Sciatic nerve (tissue), 2 donors: ENCODE measurements around the gene LRP6. TPM values are rescaled to one million over a fixed set of nuclear protein-coding genes. Genes with fewer than 3 reads are reported as not detected.

ENCODE experiments used
- ATAC-seq: fragments of 200-7000 bp; cut with Tn5 transposase; one replicate; pipeline ENCODE4 v1.9.1; 2020; ENCODE audit warnings: mild to moderate bottlenecking, moderate library complexity
- DNase-seq: peaks from one replicate; pipeline ENCODE4 v3.0.0-alpha.2; 2020; ENCODE audit warnings: low spot score
- intact Hi-C: fragments of 100-400 bp; cut with DNase I; formaldehyde crosslinking; loops from one replicate; pipeline ENCODE4 v1.14.2; 2022
- total RNA-seq: library from RNA; stranded (reverse); fragmentation: NEBNext Ultra II Directional; extraction: Animal tissue kit (Norgen Biotek cat#: 25700); gene quantifications from one replicate; pipeline ENCODE4 v1.2.1, GENCODE V29; 2021
- donor health status: DM: no; HTN: no; CAD: no.
- donor health status: DM: no; HTN: no; CAD: no.

LRP6 gene
- total RNA-seq, 1 donor from 2014 or later: 56.1 TPM

DNA sequence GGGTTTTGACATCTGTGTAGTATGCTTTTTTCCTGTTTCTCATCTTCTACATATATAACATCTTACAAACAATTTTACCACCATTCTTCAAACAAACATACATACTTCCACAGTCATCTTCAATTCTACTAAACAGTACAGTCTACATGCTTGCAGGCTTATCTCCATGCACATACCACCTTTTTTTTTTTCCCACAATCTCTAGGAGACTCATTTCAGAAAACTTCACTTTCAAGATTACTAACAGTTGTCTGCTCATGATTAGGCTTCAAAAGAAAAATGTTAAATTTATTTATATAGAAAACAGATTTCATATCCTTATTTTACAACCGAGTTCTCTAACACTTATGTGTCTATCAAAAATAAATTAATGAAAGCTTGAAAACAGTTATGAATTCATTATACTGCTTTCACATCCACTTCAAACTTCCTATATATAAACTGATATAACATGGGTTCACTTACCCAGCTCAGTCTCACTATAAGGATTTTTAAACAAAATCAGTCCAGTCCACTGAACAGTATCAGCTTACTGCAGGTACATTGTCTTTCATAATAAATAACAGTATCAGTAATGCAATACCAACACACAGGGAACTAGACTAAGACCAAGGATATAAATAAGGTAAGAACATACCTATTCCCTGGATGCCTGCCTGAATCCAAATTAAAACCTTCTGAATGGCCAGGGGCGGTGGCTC is 42.5 kb downstream of the LRP6 start:
- intact Hi-C loops: no loop called here
- DNase-seq: no peak
- ATAC-seq: no peak

DNA sequence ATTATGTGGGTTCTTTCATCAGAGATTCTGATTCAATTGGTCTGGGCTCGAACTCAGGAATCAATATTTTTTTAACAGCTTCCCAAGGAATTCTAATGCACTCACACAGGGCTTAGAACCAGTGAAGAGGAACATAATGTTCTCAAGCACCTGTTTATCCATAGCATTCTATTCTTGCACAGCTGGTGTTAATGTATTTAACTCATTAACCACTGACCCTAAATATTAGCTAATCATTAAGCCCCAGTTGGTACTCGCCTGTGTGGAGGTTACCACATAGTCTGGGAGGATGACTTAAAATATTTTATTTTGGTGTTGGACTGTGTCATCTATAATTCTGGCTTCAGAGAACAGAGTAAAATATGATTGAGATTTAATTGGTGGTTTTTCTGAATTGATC is 45.3 kb downstream of the LRP6 start:
- no peak for ATAC-seq
- DNase-seq: no peak
- intact Hi-C loops: no loop called here

DNA sequence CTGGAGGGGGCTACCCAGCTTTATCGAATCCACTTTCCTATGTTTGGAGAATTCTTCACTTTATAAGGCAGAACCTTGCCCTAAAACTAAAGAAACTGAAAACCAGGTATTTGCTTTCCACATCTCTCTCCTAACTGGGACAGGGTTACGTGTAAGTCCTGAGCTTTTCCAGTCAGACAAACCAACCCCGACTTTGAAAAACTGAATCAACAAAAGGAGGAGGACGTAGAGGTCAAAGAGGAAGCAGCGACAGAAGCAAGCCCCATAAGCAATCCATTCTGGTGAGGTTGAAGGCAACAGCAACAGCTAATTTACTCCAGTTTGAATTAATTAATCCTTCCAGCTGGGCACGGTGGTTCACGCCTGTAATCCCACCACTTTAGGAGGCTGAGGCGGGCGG is 47.2 kb downstream of the LRP6 start:
- ATAC-seq (no peak), DNase-seq (no peak)
- intact Hi-C loops: no loop called here

DNA sequence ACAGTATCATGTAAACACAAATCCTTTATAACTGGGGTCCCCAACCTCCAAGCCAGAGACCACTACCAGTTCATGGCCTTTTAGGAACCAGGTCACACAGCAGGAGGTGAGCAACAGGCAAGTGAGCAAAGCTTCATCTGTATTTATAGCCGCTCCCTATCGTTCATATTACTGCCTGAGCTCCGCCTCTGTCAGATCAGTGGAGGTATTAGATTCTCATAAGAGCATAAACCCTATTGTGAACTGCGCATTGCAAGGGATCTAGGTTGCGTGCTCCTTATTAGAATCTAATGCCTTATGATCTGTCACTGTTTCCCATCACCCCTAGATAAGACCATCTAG is 49.9 kb downstream of the LRP6 start:
- DNase-seq (no peak), ATAC-seq (no peak)
- intact Hi-C loops: no loop called here

DNA sequence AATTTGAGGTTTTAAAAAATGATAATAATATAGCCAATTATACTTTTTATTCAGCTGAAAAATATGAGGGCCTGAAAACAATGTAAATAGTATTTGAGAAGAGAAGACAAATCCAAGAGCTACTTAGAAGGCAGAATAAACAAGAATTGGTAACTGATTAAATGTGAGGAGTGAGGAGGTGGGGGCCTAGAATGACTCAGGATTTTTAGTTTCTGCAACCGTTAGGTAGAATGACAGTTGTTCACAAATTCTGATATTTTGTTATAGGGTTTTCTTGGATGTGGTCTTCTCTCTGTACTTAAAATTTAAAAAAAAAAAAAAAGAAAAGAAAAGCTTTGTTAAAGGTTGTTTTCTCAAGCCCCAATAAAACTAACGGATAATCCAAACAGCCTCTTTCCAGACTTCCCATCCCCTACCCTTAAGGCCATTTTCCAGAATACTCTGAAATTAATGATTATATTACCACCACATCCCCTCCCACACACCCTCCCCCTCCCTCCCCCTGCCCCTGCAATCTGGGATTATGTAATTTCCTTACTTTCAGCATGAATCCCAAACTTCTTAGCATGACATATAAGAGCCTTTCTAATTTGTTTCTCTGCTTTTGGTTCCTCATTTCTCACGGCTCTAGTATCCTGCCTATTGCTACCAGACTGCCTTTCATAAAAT is 50.4 kb downstream of the LRP6 start:
- no peak for ATAC-seq
- intact Hi-C loops: no loop called here
- DNase-seq: no peak

DNA sequence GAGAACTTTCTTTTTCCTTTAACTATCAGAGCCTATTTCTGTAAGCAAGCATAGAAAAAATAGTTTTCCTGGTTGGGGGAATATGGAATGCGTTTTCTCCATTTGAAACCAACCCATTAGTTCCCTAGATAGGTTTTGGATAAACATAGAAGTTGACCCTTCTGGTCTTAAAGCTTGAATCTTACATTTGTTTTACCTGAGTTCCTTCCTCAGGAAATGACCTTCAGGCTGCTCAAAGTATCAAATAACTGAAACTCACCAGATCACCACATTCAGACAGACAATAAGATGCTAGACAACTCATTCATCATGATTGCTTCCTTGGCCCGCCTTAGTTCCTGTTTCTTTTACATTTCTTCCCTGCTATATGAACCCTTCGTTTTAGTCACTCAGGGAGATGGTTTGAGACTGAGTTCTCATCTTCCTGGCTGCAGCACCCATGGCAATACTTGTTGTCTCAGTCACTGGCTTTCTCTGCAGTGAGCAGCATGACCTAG is 52.2 kb downstream of the LRP6 start:
- intact Hi-C loops: no loop called here
- no peak for DNase-seq
- no peak for ATAC-seq

DNA sequence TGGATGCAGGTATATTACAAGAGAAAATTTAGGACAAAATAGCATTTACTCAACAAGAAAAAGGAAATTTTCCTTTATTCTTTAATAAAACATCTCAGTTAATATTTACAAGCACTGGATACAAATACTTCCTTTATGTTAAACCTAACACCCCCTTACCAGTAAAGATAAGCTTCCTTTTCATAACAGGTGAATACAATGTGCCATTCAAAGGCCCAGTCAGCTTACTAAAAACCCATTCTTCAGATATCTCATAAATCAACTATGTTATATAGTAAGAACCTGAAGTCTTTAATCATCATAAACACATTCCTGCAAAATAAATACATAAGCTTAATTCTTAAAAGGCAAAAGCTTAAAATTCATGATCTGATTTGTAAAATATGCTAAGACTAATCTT is 52.6 kb downstream of the LRP6 start:
- intact Hi-C loops: no loop called here
- ATAC-seq (no peak), DNase-seq (no peak)

DNA sequence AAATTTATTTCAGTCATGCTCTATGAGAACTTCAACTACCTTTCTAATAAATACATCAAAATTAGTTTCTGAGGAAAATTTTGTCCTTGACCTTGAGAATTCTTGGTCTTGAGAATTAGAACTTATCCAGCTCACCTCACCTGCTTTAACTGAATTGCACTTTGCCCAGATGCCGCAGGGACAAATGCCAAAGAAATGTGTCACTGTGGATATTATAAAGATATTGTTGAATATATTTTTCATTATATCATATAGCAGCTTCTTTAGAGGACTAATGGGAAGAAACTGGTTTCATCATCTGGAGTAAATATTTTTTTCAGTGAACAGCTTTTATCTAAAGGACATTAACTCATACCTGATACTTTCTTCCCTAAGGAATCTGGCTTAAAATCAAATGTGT is 54.1 kb downstream of the LRP6 start:
- ATAC-seq: no peak
- DNase-seq: no peak
- intact Hi-C loops: no loop called here

DNA sequence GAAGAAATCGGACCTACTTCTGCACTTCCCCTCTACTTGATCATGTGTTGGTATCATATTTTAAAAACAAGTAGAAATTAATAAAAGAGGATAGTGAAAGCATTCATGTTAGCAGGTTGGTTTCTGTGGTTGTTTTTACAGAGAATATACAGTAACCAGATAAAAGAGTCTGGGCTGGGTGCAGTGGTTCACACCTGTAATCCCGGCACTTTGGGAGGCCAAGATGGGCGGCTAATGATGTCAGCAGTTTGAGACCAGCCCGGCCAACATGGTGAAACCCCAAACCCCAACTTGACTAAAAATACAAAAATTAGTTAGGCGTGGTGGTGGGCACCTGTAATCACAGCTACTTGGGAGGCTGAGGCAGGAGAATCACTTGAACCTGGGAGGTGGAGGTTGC is 55.9 kb downstream of the LRP6 start:
- DNase-seq (no peak), ATAC-seq (no peak)
- intact Hi-C loops: no loop called here

DNA sequence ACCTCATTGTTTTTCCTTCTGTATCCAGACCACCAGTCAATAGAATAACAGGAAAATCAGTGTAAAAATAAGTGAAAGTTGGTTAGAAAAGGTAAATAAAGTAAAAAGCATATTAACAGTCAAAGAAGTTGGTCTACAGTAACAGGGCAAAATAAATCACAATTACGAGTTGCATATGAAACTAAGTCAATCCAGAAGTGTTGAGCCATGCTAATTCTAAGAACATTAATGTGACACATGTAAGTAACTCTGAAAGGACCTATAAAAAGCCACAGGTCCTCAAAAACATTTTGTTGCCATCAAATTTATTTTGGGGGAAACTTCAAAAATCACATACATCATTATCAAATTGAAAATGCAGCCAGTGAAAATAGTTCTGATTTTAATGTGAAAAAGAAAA is 56.4 kb downstream of the LRP6 start:
- no peak for ATAC-seq
- intact Hi-C loops: no loop called here

DNA sequence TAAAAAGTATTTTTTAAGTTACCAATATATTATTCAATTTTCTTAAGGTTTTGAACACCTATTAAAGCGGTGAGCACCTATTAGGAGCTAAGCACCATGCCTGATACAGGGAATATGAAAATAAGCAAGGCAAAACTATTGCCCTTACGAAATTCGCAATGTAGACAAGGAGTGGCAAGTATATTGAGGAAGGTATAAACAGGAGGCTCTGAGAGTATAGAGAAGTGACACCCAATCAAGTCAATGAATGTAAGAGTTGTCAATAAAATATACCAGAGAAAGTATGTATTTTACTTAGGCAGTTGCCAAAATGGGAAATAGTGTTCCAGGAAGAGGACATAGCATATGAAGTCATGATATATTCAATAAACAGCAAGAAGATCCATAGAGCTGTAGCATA is 57.2 kb downstream of the LRP6 start:
- ATAC-seq (no peak), DNase-seq (no peak)
- intact Hi-C loops: no loop called here

More for the DNA sequence above, 56.4 kb downstream of the LRP6 start:
- no peak for DNase-seq

DNA sequence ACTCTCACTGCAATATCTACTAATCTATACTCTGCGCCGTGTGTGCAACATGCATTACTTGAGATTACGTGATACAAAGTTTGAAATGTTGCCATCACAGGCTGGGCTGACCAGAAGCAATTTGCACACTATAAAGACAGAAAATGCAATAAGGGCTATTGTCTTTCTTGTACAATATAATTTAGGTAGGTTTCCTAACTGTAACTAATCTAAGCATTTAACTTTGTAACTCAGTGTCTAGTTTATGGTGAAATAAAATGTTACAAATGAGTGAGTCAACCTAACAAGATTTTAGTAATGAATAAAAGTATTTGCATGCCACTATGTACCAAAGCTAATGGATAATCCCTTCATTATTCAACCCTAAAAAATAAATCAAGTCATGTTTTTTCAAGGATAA is 57.8 kb downstream of the LRP6 start:
- intact Hi-C loops: no loop called here
- ATAC-seq (no peak), DNase-seq (no peak)

DNA sequence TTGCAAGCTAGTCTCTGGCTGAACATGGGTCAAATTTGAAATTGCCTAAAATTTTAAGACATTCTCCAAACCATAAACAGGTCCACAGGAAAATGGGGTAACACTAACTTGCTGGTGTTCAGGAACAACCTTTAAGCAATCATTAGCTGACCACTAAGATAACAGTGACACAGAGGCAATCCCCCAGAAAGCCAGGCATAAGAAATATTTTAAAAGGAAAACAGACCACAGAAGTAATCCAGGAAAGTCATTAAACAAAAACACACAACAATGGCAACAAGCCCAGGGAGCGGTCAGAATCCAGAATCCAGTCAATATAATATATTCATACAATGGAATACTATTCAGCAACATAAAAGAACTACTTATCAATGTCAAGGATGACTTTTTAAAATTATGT is 59.1 kb downstream of the LRP6 start:
- ATAC-seq: no peak
- no peak for DNase-seq
- intact Hi-C loops: no loop called here

DNA sequence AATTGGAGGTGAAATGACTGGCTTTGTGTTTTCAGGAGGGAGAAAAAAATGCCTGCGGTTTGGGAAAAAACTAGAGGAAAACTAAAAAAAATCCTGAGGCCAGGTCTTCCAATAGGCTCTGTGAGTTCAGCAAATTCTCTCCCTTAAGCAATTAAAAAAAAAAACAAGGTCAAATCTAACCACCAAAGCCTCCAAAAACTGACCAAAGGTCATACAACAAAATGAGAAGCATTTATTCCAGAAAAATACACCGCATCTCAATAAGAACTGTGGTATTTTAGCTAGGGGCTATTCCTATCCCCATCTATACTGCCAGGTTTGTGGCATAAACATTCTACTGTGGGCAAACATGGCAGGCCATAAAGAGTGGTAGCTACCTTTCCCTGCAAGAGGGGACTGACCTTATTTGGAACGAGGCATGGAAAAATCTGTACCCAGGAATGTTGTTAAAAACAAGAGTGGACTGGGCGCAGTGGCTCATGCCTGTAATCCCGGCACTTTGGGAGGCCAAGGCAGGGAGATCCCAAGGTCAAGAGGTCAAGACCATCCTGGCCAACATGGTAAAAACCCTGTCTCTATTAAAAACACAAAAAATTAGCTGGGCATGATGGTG is 60.0 kb downstream of the LRP6 start:
- intact Hi-C loops: no loop called here
- no peak for DNase-seq
- no peak for ATAC-seq

DNA sequence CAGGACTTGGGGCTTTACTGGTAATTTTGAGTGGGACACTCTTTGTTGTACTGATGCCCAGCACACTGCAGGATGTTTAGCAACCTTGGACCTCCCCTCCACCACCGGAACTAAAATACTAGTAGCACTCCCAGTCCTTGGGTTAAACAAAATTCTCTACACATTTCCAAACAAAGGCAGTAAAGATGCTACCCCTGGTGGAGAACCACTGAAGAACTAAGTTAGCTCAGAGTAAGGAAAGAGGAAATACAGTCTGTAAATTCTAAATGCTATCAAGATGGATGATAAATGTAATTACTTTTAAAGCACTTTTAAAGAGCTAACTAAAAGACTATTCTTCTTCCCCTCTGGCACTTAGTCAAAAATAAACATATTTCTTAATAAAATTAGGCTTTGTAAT is 64.1 kb downstream of the LRP6 start:
- ATAC-seq (no peak), DNase-seq (no peak)
- intact Hi-C loops: no loop called here

DNA sequence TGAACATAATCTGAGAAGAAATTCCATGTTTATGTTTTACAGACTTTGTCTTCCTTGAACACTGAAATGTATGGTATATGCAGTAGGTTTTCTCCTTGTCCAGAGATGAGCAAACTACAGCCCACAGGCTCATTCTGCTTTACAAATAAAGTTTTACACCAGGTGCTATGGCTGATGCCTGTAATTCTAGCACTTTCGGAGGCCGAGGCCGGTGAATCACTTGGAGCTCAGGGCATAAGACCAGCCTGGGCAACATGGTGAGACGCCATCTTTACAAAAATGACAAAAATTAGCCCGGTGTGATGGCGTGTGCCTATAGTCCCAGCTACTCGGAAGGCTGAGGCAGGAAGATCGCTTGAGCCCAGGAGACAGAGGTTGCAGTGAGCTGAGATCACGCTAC is 64.7 kb downstream of the LRP6 start:
- no peak for ATAC-seq
- intact Hi-C loops: no loop called here
- no peak for DNase-seq

DNA sequence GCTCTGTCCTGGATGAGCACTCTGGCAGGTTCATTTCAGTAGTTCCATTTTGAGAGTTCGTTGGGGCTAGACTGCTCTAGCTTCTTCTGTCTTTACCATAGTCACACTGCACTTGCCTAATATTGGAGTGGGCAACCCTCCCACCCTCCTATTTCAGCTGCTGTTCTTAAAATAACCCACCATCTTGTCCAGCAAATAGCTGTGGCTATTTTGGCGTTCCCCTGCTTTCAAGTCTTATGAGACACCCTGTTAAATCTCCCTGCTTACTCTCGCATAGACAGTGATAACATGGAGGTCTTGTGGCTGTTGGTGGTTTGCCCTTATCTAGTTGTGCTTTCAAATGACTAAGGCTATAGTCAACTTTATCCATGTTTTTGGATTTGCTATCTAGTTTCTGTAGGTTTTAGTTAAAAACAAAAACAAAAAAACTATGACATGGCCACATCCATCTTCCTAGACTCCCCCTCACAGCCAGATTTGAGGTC is 65.5 kb downstream of the LRP6 start:
- ATAC-seq (no peak), DNase-seq (no peak)
- intact Hi-C loops: no loop called here

DNA sequence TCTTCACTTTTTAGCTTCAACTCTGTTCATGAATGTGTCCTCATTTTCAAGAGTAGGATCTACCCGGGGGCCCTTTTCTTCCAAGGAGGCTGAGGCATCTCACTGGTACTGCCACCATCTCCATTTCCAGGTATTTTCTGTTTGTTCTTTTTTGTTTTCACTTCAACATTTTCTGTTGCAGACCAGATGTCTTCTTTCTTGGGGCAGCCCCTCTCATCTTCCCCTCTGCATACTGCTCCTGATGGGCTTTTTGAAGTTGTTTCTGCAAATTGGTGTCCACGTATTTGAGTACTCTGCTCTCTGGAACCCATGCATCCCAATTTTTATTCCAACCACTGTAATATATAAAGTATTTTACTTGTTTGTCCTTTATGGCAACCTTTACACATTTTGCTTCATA is 66.5 kb downstream of the LRP6 start:
- DNase-seq (no peak), ATAC-seq (no peak)
- intact Hi-C loops: no loop called here

DNA sequence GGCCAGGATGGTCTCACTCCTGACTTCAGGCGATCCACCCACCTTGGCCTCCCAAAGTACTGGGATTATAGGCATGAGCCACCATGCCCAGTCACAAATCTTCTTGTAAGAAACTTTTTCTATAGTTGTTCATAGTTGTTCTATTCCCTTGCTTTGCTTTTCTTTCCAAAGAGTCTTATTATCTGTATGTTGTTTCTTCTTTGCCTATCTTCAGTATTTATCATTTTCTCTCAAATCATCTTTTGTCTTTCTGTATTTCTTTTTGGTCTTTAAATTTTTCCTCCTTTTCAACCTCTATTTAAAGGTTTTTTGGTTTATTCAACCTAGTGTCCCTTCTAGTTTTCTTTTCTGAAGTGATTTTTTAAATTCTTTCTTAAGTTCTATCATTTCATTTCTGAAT is 68.7 kb downstream of the LRP6 start:
- DNase-seq: no peak
- intact Hi-C loops: no loop called here
- no peak for ATAC-seq

DNA sequence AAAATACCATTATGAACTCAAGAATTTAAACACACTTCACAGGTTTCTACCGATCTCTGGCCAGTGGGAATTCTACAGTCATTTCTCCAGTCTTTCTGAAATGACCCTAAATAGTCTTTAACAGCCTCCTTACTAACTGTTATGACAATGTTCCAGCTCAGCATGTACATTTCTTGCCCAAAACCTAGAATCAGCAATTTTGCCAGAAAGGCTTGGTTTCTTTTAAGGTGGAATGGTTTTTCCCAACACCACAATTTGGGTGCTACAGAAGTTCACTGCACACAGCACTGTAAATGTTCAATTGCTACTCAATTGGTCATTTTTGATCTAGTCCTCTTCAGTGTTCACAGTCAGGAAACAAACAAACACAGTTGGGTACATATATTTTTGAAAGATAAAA is 69.7 kb downstream of the LRP6 start:
- intact Hi-C loops: no loop called here
- DNase-seq (no peak), ATAC-seq (no peak)

DNA sequence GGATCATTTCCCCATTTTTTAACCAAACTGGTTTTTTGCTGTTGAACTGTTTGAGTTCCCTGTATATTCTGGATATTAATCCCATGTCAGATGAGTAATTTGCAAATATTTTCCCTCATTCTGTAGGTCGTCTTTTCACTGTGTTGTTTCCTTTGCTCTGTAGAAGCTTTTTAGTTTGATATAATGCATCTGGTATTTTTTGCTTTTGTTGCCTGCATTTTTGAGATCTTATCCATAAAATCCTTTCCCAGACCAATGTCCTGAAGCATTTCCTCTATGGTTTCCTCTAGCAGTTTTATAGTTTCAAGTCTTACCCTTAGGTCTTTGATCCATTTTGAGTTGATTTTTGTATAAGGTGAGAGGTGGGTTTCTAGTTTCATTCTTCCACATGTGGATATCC is 71.3 kb downstream of the LRP6 start:
- ATAC-seq: no peak
- intact Hi-C loops: no loop called here
- no peak for DNase-seq
